HCT116 (cell line): ENCODE results near the gene GAMT. TPM values are rescaled to one million over a fixed set of nuclear protein-coding genes. Genes with fewer than 3 reads are reported as not detected.

Experiments used
- ATAC-seq: fragments of 200-7000 bp; cut with Tn5 transposase; 2 replicates; pipeline ENCODE4 v1.9.1; 2020; ENCODE audit warnings: mild to moderate bottlenecking, moderate library complexity
- Bru-seq: library from RNA; stranded (reverse); fragments of 400-500 nt; gene quantifications from one replicate; lab custom pipeline; 2021; lab: Mats Ljungman, UMichigan
- BruChase-seq, 2 experiments: library from RNA; stranded (reverse); fragments of 400-500 nt; gene quantifications; one replicate each; lab custom pipeline; 2021; lab: Mats Ljungman, UMichigan
- BruUV-seq: library from RNA; stranded (reverse); fragments of 400-500 nt; replicated peaks from 2 replicates; lab custom pipeline; 2021; lab: Mats Ljungman, UMichigan
- CTCF ChIA-PET: fragments of 300-600 bp; sonication (Branson Sonifier 250); formaldehyde crosslinking; loops from one replicate; lab custom pipeline; 2021; ENCODE audit warnings: antibody characterized with exemption; lab: Charles Lee
- POLR2A ChIA-PET: fragments of 300-600, 350-600 bp; sonication (Branson Sonifier 250); formaldehyde crosslinking; loops from one replicate; lab custom pipeline; 2021; ENCODE audit warnings: antibody characterized with exemption; lab: Charles Lee
- RAD21 ChIA-PET, 2 experiments: fragments of 300-600 bp; sonication (Branson Sonifier 250); formaldehyde crosslinking; loops; one replicate each; lab custom pipeline; 2023; ENCODE audit warnings: low total read pairs in 2 of 2; ENCODE audit not compliant: uncharacterized antibody in 2 of 2, unreplicated experiment in 2 of 2, low non-redundant PET in 1 of 2; lab: Charles Lee
- DNase-seq: peaks from one replicate; pipeline ENCODE4 v3.0.0-alpha.2; 2010; ENCODE audit warnings: low read depth, low spot score
- H2AFZ ChIP-seq: fragments of 200-600 bp; shearing (Covaris generic), sonication (generic); 2 replicates; pipeline ENCODE4 v1.6.1; 2017; ENCODE audit warnings: low read depth, mixed run types, mixed read lengths, antibody characterized with exemption, low read length; ENCODE audit not compliant: poor library complexity, severe bottlenecking
- H3K27ac ChIP-seq: 2 replicates; pipeline ENCODE4 v1.5.1; 2012; ENCODE audit warnings: low read depth, low read length
- H3K27me3 ChIP-seq: fragments of 200-600 bp; sonication (generic); 2 replicates; pipeline ENCODE4 v1.6.1; 2016; ENCODE audit warnings: mixed run types, low read length, mixed read lengths; ENCODE audit not compliant: insufficient read depth
- H3K36me3 ChIP-seq, 2 experiments: fragments of 200-500 bp in 1 of 2; fragments of 200-600 bp in 1 of 2; sonication (Bioruptor generic) in 1 of 2; sonication (generic) in 1 of 2; 2 replicates each; pipeline versions ENCODE4 v1.5.1 to v1.6.1; 2014 to 2016; ENCODE audit warnings: low read length in 2 of 2, inconsistent platforms in 1 of 2, mixed read lengths in 1 of 2, mixed run types in 1 of 2; ENCODE audit not compliant: insufficient read depth in 2 of 2, control insufficient read depth in 1 of 2
- H3K4me1 ChIP-seq, 2 experiments: fragments of 200-600 bp in 1 of 2; sonication (generic) in 1 of 2; 2 replicates each; pipeline versions ENCODE4 v1.5.1 to v1.6.1; 2012 to 2017; ENCODE audit warnings: low read length in 2 of 2, inconsistent platforms in 1 of 2, mild to moderate bottlenecking in 1 of 2, mixed read lengths in 1 of 2, mixed run types in 1 of 2, moderate library complexity in 1 of 2; ENCODE audit not compliant: insufficient read depth in 2 of 2, control insufficient read depth in 1 of 2
- H3K4me2 ChIP-seq: fragments of 200-600 bp; sonication (generic); 2 replicates; pipeline ENCODE4 v1.6.1; 2017; ENCODE audit warnings: mixed run types, low read length, mixed read lengths
- H3K4me3 ChIP-seq, 2 experiments: fragments of 200-600 bp in 1 of 2; sonication (generic) in 1 of 2; replicated peaks in 1 of 2; 2 replicates each; pipeline ENCODE4 v1.5.1; 2011 to 2016; ENCODE audit warnings: low read length in 2 of 2, control low read depth in 1 of 2, low read depth in 1 of 2, mild to moderate bottlenecking in 1 of 2, mixed read lengths in 1 of 2, mixed run types in 1 of 2
- H3K79me2 ChIP-seq: fragments of 200-600 bp; sonication (generic); 2 replicates; pipeline ENCODE4 v1.6.1; 2017; ENCODE audit warnings: mild to moderate bottlenecking, mixed run types, low read length, moderate library complexity, mixed read lengths; ENCODE audit not compliant: insufficient read depth
- H3K9ac ChIP-seq: fragments of 200-600 bp; sonication (generic); 2 replicates; pipeline ENCODE4 v1.6.1; 2016; ENCODE audit warnings: low read length, mixed read lengths
- H3K9me2 ChIP-seq: fragments of 200-600 bp; sonication (generic), shearing (Covaris generic); 2 replicates; pipeline ENCODE4 v1.6.1; 2017; ENCODE audit warnings: mixed run types, mild to moderate bottlenecking, moderate library complexity; ENCODE audit not compliant: insufficient read depth
- H3K9me3 ChIP-seq, 2 experiments: fragments of 200-500 bp in 1 of 2; fragments of 200-600 bp in 1 of 2; sonication (Bioruptor generic) in 1 of 2; sonication (generic) in 1 of 2; 2 replicates each; pipeline ENCODE4 v1.6.1; 2014 to 2017; ENCODE audit warnings: low read length in 2 of 2, mixed read lengths in 2 of 2, inconsistent platforms in 1 of 2, low read depth in 1 of 2, mild to moderate bottlenecking in 1 of 2, mixed run types in 1 of 2, moderate library complexity in 1 of 2; ENCODE audit not compliant: control insufficient read depth in 1 of 2, insufficient read depth in 1 of 2
- H4K20me1 ChIP-seq: fragments of 200-600 bp; sonication (generic), shearing (Covaris generic); 2 replicates; pipeline ENCODE4 v1.6.1; 2017; ENCODE audit warnings: mixed run types, mild to moderate bottlenecking, moderate library complexity; ENCODE audit not compliant: insufficient read depth
- CTCF ChIP-seq, 3 experiments: fragments of 200-600 bp in 1 of 3; sonication (generic) in 1 of 3; IDR thresholded peaks in 2 of 3; conservative IDR thresholded peaks in 1 of 3; 2 replicates each; pipeline ENCODE4 v1.5.1; 2012 to 2017; ENCODE audit warnings: low read depth in 2 of 3, low read length in 2 of 3, antibody characterized with exemption in 1 of 3, borderline replicate concordance in 1 of 3, control low read depth in 1 of 3, mild to moderate bottlenecking in 1 of 3, mixed read lengths in 1 of 3, mixed run types in 1 of 3, moderate library complexity in 1 of 3; ENCODE audit not compliant: insufficient read depth in 1 of 3
- JUND ChIP-seq: IDR thresholded peaks from 2 replicates; pipeline ENCODE4 v1.6.1; 2012
- POLR2A ChIP-seq: IDR thresholded peaks from 2 replicates; pipeline ENCODE4 v1.7.0; 2011; ENCODE audit warnings: borderline replicate concordance; ENCODE audit not compliant: insufficient read depth, insufficient read length; ENCODE audit errors: extremely low read depth
- POLR2AphosphoS5 ChIP-seq: IDR thresholded peaks from 2 replicates; pipeline ENCODE4 v1.6.1; 2011; ENCODE audit warnings: mild to moderate bottlenecking, low read depth, low read length, moderate library complexity
- SIN3A ChIP-seq: IDR thresholded peaks from 2 replicates; pipeline ENCODE4 v1.6.1; 2012; ENCODE audit warnings: low read depth
- SP1 ChIP-seq: IDR thresholded peaks from 2 replicates; pipeline ENCODE4 v1.6.1; 2012; ENCODE audit warnings: low read depth
- SRF ChIP-seq: IDR thresholded peaks from 2 replicates; pipeline ENCODE4 v1.6.1; 2012; ENCODE audit warnings: low read depth
- ZFX ChIP-seq: fragments of 450-650 bp; IDR thresholded peaks from 2 replicates; pipeline ENCODE4 v1.6.1; 2017
- intact Hi-C: fragments of 100-400 bp; cut with micrococcal nuclease; formaldehyde crosslinking; loops from 2 replicates; pipeline ENCODE4 v1.10.0; 2022
- long read RNA-seq: library from polyadenylated mRNA; unstranded; transcript quantifications from one replicate; pipeline ENCODE4 v2.0.0, GENCODE V29; 2021; ENCODE audit not compliant: unreplicated experiment
- polyA plus RNA-seq: library from polyadenylated mRNA; unstranded; fragments of >200 nt; gene quantifications from 2 replicates; pipeline ENCODE4 v1.2.1, GENCODE V29; 2012; ENCODE audit warnings: missing spikeins
- total RNA-seq: library from RNA; stranded (reverse); gene quantifications from one replicate; pipeline ENCODE4 v1.2.1, GENCODE V29; 2021; ENCODE audit not compliant: unreplicated experiment
- TF ChIP-seq, protein P1 (sequence below): IDR thresholded peaks from 2 replicates; pipeline ENCODE4 v1.6.1; 2012

Gene GAMT
- 102 TPM for total RNA-seq
- polyA plus RNA-seq: 105 and 119 TPM in 2 replicates
- percentile 57 among the genes with signal in this experiment for Bru-seq, nascent RNA
- BruChase-seq, experiment 1, labeled RNA remaining after a 6-hour chase: percentile 63 among the genes with signal in this experiment
- percentile 57 among the genes with signal in this experiment for BruChase-seq, experiment 2, labeled RNA remaining after a 2-hour chase
- long read RNA-seq, transcript GAMT-201 (6 exons, 1,121 nt): major isoform, 109 of 142 reads
- long read RNA-seq, transcript GAMT-202 (5 exons, 1,769 nt): minor isoform, 8 of 142 reads
- long read RNA-seq, partial matches to known transcripts: 8 of 142 reads
- long read RNA-seq, other reads (novel, unspliced or antisense): 17 of 142 reads

DNA sequence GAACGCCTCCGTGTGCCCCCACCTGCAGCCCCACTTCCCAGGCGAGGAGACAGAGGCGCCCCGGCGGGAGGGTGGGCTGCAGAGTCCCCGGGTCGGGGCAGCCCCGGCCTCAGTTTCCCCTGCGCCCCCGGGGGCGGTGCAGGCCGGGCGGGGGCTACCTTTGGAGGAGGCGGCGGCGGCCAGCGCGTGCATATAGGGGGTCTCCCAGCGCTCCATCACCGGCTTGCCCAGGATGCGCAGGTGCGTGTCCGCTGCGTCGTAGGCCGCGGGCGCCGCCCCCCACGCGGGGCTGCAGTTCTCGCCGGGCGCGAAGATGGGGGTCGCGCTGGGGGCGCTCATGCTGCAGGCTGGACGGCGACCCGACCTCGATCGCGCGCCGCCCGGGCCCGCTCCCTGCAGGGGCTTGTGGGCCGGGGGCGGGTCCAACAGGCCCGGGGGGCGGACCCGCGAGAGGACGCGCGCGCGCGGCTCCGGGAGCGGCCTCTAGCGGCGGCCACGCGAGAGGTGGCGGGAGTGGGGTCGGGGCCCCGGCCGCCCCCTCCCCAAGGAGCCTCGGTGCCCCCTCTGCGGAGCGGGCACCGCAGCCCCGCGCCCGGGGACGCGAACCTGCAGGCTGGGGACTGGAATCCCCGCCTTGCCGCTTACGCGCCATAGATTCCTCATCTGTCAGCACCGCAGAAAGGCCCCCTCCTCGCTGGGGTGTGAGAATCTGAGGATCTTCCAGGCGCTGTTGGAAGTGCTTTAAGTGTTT lies at the start of gene GAMT:
Gene GAMT, minus strand, starts transcription at position 405 of the 751 bp plus-strand sequence. Its CDS starts 66 bp downstream, at position 339.
- Histone ChIP-seq H3K79me2 (peaks cover 14% of the 10 kb centered on the region), H3K4me1 (peaks cover 12 to 49% of the 10 kb centered on the region in 2 experiments), H3K9me2 (no peaks in the 10 kb centered on the region), H2AFZ (peak within 1 kb of the TSS; percentile 26), H3K4me2 (peak within 1 kb of the TSS; percentile 99), H3K9me3 (no peaks in the 10 kb centered on the region), H3K27ac (peak within 1 kb of the TSS; percentile 91), H3K4me3 (peak within 1 kb of the TSS; percentile 85 to 96), H3K27me3 (no peaks in the 10 kb centered on the region), H3K36me3 (peaks cover 0 to 6% of the 10 kb centered on the region in 2 experiments; a peak in 2 of 4 replicates), H3K9ac (peak within 1 kb of the TSS; percentile 89), H4K20me1 (no peaks in the 10 kb centered on the region)
- ATAC-seq (peak; percentile 75), DNase-seq (no peak)
- CTCF ChIA-PET: no interaction called here
- TF ChIP-seq SP1 (no peak), POLR2AphosphoS5 (peak; percentile 85), POLR2A (peak; percentile 85), CTCF (IDR thresholded peaks at IDR 0.05 in 2 of 3, conservative IDR thresholded peaks at IDR 0.05 in 1 of 3; ENCODE audit: borderline replicate concordance in 1 of 3, insufficient read depth in 1 of 3, low read depth in 2 of 3, low read length in 2 of 3) (peak in 1 of 3 experiments; percentile 44; a peak in 2 of 6 replicates), JUND (no peak), SIN3A (0 out of 2 replicates have a peak, but pooled peaks have one; percentile 36), SRF (no peak), ZFX (peak; percentile 74; the same call in 1 of the 2 replicates)
- TF ChIP-seq, protein P1, sequence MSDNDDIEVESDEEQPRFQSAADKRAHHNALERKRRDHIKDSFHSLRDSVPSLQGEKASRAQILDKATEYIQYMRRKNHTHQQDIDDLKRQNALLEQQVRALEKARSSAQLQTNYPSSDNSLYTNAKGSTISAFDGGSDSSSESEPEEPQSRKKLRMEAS: peak; percentile 37; the same call in 1 of the 2 replicates
- intact Hi-C loops: loop anchor here (10.0 kb wide), 1 partner anchor 127 kb away; the partner anchor contains the start of gene FAM174C
- BruUV-seq: no TSS peak
- RAD21 ChIA-PET: no interaction called here
- POLR2A ChIA-PET: no interaction called here
